GM10266 (cell line): ENCODE data around the gene PYGL.
A peak's percentile ranks its signal among the peaks of the same experiment; 100 is the strongest.

ENCODE experiments used
- DNase-seq: peaks from one replicate; pipeline ENCODE4 v3.0.0; 2012; ENCODE audit errors: extremely low spot score
- CTCF ChIP-seq: IDR thresholded peaks from 2 replicates; pipeline ENCODE4 v1.5.1; 2012; ENCODE audit warnings: mild to moderate bottlenecking, low read depth; ENCODE audit not compliant: control insufficient read depth, insufficient read depth; ENCODE audit errors: missing control alignments

The PYGL gene

DNA sequence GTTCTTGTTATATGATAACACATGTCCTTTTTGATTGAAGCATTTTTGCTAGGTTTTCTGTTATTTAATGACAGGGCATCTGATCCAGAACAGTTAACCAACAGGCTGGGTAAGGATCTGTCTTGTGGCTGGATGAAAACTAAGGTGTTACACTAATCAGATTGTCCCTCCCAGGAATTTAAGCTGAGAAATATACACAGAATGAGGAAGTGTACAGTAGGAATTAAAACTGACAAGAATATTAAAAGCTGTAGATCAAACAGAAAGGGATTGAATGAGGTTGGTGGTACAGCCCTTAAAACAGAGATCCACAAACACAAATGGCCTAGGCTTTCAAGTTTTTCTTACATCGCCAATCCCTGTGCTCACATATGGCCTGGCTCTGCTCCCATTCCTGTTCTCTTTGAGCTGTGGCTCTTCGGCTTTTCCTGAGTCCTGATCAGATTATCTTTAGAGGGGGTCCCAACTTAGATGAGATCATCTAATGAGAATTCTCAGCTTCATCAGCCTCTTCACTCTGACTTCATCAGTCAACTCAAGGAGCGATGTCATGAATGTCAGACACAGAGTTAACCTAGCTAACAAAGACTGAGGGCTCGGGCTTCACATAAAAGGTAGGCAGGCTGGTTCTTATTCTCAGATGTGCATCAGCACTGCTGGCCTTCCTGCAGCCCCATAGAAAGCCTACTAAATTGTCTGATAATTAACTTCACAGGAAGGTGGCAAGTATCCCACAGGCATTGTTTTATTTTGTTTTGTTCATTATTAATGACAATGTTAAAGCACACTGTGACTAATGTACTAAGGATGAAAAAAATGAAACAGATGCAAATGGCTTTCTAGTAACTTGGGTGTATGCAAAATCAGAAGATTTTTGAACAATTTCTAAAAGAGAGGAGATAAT is 11.4 kb downstream of the PYGL start:
- TF ChIP-seq CTCF = no peak
- DNase-seq = no peak

DNA sequence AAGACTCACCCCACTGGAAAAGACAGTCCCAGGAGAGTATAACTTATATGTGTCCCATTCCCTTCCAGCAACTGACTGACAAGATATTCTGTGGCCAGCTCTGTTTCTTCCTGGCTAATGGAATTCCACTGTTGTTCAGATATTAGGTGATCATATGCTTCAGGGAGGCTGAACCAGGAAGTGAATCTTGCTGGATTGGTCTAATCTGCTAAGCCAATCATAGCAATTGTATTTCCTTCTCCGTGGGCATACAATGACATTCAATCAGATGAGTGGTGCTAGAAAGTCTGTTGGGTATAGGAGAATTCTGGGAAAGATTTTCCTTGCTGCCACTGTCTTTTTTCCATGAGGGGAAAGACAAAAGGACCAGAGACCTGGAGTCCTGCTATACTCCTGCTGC is 12.1 kb downstream of the PYGL start:
- DNase-seq = no peak
- TF ChIP-seq CTCF = no peak

DNA sequence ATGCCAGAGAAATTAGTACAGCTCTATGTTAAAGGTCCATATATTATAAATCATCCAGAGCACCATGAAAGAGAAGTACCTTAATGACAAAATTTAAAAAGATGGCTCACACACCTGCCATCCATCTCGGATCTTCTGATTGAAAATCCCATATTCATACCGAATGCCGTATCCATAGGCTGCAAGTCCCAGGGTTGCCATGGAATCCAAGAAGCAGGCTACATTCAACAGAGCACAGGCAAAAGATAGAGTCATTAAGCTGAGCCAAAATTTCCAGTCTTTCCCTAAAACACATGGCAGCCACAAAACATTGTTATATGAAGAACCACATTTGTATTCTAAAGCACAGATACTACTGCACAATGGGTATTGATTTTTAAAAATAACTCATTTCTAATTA is 12.7 kb downstream of the PYGL start:
- DNase-seq = no peak
- no peak for TF ChIP-seq CTCF

GRCh38 chr14:50929506-50929905 is 14.8 kb downstream of the PYGL start:
- no peak for DNase-seq
- no peak for TF ChIP-seq CTCF

DNA sequence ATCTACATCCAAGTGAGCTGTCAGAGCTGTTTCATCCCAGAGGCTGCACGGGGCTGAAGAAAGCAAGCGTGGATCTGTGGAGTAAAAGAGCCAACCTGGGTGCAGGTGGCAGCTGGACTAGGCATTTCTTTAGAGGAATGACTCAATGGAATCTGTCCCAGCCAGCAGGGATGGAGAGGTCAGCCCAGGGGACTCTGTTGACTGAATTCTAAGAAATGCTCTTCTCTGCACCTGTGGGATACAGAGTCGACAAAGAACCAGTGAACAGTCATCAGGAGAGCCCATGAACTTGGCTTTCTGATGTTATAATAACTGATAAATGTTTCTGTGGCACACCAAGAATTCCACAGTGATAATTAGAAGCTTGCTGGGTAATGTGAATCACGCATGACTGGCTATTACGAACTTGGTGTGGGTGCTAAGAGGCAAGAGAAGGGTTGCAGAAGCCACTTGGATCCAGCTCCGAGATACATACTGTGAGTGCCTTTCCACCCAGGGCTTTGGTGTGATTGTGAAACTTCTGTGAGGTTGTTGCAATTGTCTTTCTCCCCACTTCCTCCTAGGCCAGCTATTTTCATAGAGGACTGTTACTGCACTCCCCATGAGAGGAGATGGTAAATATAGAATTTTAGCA is 16.2 kb downstream of the PYGL start:
- no peak for TF ChIP-seq CTCF
- DNase-seq = peak; percentile 33

DNA sequence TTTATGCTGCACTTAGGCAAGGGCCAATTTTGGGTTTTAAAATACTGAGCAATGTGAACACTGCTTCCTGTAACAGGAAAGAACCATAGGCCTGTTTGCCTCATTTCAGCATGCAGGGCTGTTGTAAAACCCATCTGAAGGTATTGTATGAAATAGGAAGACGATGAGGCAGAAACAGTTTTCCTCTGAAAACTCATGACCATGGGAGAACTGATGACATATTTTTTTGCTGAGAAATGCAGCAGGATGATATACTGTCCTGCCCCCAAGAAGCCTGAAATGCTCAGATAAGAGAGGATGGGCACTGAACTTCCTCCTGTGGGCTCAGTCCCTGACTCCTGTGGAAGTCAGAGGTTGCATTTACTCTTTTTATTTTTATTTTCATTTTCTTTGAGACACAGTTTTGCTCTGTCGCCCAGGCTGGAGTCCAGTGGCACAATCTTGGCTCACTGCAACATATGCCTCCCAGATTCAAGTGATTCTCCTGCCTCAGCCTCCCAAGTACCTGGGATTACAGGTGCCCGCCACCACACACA is 17.4 kb downstream of the PYGL start:
- DNase-seq = no peak
- TF ChIP-seq CTCF = no peak

DNA sequence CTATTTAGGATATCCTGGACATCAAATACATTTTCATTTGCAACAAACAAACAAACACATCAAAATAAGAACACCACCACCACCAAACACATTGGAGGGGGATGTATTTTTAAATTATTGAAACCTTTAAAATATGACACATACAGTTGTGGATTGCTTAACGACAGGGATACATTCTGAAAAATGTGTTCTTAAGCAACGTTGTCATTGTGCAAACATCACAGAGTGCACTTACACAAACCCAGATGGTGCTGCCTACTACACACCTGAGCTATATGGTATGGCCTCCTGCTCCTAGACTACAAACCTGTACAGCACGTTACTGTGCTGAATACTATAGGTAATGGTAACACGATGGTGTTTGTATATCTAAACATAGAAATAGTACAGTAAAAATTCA is 19.4 kb downstream of the PYGL start:
- TF ChIP-seq CTCF = no peak
- no peak for DNase-seq
